ENCODE measurements around the gene ALDH4A1. TPM values are rescaled to one million over a fixed set of nuclear protein-coding genes. Genes with fewer than 3 reads are reported as not detected.

ALDH4A1 gene
- total and polyA plus RNA-seq, 9 donors: 2.8 to 13.9 (median 8.0) TPM

DNA sequence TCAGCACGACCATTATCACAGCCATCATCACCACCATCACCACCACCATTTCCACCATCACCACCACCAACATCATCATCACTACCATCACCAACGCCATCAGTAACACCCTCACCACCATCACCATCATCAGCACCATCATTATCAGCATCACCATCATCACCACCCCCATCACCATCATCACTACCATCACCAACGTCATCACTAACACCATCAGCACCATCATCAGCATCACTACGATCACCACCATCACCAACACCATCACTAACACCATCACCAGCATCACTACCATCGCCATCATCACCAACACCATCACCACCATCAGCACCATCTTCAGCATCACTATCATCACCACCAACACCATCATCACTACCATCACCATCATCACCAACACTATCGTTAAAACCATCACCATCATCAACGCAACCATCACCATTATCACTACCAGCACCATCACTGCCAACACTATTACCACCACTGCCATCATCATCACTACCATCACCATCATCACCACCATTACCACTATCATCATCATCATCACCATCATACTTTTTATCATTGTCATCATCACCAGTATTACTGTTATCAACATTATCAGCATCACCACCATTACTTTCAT is 44.2 kb downstream of the ALDH4A1 start:
- Histone ChIP-seq H3K9me3 (no peaks in the 10 kb centered on the region), H3K4me3 (no peak overlapping the region), H3K27ac (no peak overlapping the region), H3K4me1 (ENCODE audit: insufficient read depth) (no peaks in the 10 kb centered on the region), H3K36me3 (no peaks in the 10 kb centered on the region), H3K27me3 (no peaks in the 10 kb centered on the region)
- TF ChIP-seq EP300 (IDR thresholded peaks at IDR 0.05): no peak
- TF ChIP-seq POLR2A (IDR thresholded peaks at IDR 0.05): no peak
- TF ChIP-seq, protein P1, sequence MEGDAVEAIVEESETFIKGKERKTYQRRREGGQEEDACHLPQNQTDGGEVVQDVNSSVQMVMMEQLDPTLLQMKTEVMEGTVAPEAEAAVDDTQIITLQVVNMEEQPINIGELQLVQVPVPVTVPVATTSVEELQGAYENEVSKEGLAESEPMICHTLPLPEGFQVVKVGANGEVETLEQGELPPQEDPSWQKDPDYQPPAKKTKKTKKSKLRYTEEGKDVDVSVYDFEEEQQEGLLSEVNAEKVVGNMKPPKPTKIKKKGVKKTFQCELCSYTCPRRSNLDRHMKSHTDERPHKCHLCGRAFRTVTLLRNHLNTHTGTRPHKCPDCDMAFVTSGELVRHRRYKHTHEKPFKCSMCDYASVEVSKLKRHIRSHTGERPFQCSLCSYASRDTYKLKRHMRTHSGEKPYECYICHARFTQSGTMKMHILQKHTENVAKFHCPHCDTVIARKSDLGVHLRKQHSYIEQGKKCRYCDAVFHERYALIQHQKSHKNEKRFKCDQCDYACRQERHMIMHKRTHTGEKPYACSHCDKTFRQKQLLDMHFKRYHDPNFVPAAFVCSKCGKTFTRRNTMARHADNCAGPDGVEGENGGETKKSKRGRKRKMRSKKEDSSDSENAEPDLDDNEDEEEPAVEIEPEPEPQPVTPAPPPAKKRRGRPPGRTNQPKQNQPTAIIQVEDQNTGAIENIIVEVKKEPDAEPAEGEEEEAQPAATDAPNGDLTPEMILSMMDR (IDR thresholded peaks at IDR 0.05): no peak
- whole genome bisulfite sequencing, 3 donors: 90 to 94% (median 91%) methylated on average over 7 of the region's 7 CpGs
- intact Hi-C loops (cut with DNase I): no loop called here
- DNase-seq: no peak

GRCh38 chr1:18856435-18856834 is 45.9 kb downstream of the ALDH4A1 start:
- Histone ChIP-seq H3K27ac (no peak overlapping the region), H3K27me3 (no peaks in the 10 kb centered on the region), H3K4me3 (no peak overlapping the region), H3K9me3 (no peaks in the 10 kb centered on the region), H3K36me3 (no peaks in the 10 kb centered on the region), H3K4me1 (ENCODE audit: insufficient read depth) (no peaks in the 10 kb centered on the region)
- 88 to 98% (median 94%) methylated on average over 1 of the region's 1 CpG for WGBS, 3 donors
- TF ChIP-seq, protein P1 (IDR thresholded peaks at IDR 0.05): no peak
- TF ChIP-seq POLR2A (IDR thresholded peaks at IDR 0.05): no peak
- no peak for TF ChIP-seq EP300 (IDR thresholded peaks at IDR 0.05)
- intact Hi-C loops (cut with DNase I): no loop called here
- DNase-seq: no peak

DNA sequence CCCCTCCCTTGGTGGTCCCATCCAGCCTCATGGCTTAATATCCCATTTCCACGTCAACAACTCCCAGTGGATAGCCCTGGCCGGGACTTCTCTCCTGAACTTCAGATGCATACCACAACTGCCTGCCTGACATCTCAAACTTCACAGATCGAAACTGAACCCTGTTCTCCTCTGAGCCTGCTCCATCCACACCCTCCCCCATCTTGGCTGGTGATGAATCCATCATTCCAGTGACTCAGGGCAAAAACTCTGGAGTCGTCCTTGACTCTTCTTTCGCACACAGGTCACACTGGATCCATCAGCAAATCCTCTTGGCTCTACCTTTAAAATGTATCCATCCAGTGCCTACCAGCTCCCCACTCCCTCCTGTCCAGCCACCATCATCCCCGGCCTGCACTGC is 46.8 kb downstream of the ALDH4A1 start:
- no peak for TF ChIP-seq EP300 (IDR thresholded peaks at IDR 0.05)
- TF ChIP-seq, protein P1 (IDR thresholded peaks at IDR 0.05): no peak
- TF ChIP-seq POLR2A (IDR thresholded peaks at IDR 0.05): no peak
- Histone ChIP-seq H3K4me3 (no peak overlapping the region), H3K27ac (no peak overlapping the region), H3K36me3 (no peaks in the 10 kb centered on the region), H3K27me3 (no peaks in the 10 kb centered on the region), H3K9me3 (no peaks in the 10 kb centered on the region), H3K4me1 (ENCODE audit: insufficient read depth) (no peaks in the 10 kb centered on the region)
- DNase-seq: no peak
- WGBS, 3 donors: 59 to 64% (median 61%) methylated on average over 6 of the region's 6 CpGs
- intact Hi-C loops (cut with DNase I): no loop called here

- TF ChIP-seq POLR2A (IDR thresholded peaks at IDR 0.05) (no peak), EP300 (IDR thresholded peaks at IDR 0.05) (no peak)
- TF ChIP-seq, protein P1 (IDR thresholded peaks at IDR 0.05): no peak
- no peak for DNase-seq
- Histone ChIP-seq H3K27ac (no peak overlapping the region), H3K9me3 (no peaks in the 10 kb centered on the region), H3K27me3 (no peaks in the 10 kb centered on the region), H3K4me1 (ENCODE audit: insufficient read depth) (peaks cover 2% of the 10 kb centered on the region), H3K36me3 (no peaks in the 10 kb centered on the region), H3K4me3 (no peak overlapping the region)
- WGBS, 3 donors: 90 to 95% (median 90%) methylated on average over 49 of the region's 49 CpGs
- intact Hi-C loops (cut with DNase I): no loop called here
Observed at GRCh38 chr1:18854331-18855025, 47.9 kb downstream of the ALDH4A1 start.

Measured in ovary (tissue), 9 donors.